Measurements from ENCODE around the gene SLC37A1. TPM values are rescaled to one million over a fixed set of nuclear protein-coding genes. Genes with fewer than 3 reads are reported as not detected.

SLC37A1 gene
- total RNA-seq, 1 experiment from 2014 or later: 15.0 TPM

- no peak for TF ChIP-seq EZH2phosphoT487 (IDR thresholded peaks at IDR 0.05; ENCODE audit: borderline replicate concordance)
- TF ChIP-seq EGR1 (IDR thresholded peaks at IDR 0.05; ENCODE audit: low read depth): no peak
- TF ChIP-seq JUND (IDR thresholded peaks at IDR 0.05): no peak
- TF ChIP-seq CEBPB (IDR thresholded peaks at IDR 0.05; ENCODE audit: low read depth): no peak
- no peaks in the 10 kb centered on the region for H3K36me3 ChIP-seq (ENCODE audit: control insufficient read depth in 1 of 2, insufficient read depth in 2 of 2, low read length in 2 of 2)
- no peaks in the 10 kb centered on the region; a peak in 2 of 4 replicates for H3K9me3 ChIP-seq (ENCODE audit: control insufficient read depth in 1 of 2, insufficient read depth in 1 of 2, low read depth in 1 of 2, low read length in 2 of 2)
- POLR2A ChIA-PET: no interaction called here
- H3K27me3 ChIP-seq (ENCODE audit: insufficient read depth, low read length): no peaks in the 10 kb centered on the region
- RAD21 ChIA-PET (ENCODE audit: low non-redundant PET in 1 of 2, low total read pairs in 2 of 2, uncharacterized antibody in 2 of 2, unreplicated experiment in 2 of 2): no interaction called here
- CTCF ChIA-PET: no interaction called here
- no peak overlapping the region for H2AFZ ChIP-seq (ENCODE audit: low read depth, low read length, poor library complexity, severe bottlenecking)
- no peaks in the 10 kb centered on the region for H4K20me1 ChIP-seq (ENCODE audit: insufficient read depth)
- H3K79me2 ChIP-seq (ENCODE audit: insufficient read depth, low read length): no peaks in the 10 kb centered on the region
- H3K4me2 ChIP-seq (ENCODE audit: low read length): no peak overlapping the region
- no peak overlapping the region for H3K9ac ChIP-seq (ENCODE audit: low read length)
- BruUV-seq (replicated peaks): no TSS peak
- no peaks in the 10 kb centered on the region for H3K9me2 ChIP-seq (ENCODE audit: insufficient read depth)
- no peak overlapping the region for H3K27ac ChIP-seq (ENCODE audit: low read depth, low read length)
- intact Hi-C loops (cut with micrococcal nuclease): no loop called here
- DNase-seq (ENCODE audit: low read depth, low spot score) (no peak), ATAC-seq (no peak)
- no peaks in the 10 kb centered on the region for H3K4me1 ChIP-seq (ENCODE audit: control insufficient read depth in 1 of 2, insufficient read depth in 2 of 2, low read length in 2 of 2)
- H3K4me3 ChIP-seq (replicated peaks in 1 of 2; ENCODE audit: low read depth in 1 of 2, low read length in 2 of 2): no peak overlapping the region
Observed at GRCh38 chr21:42580076-42580792, 66.6 kb downstream of the SLC37A1 start.

- H3K9me2 ChIP-seq (ENCODE audit: insufficient read depth): no peaks in the 10 kb centered on the region
- no peaks in the 10 kb centered on the region for H3K27me3 ChIP-seq (ENCODE audit: insufficient read depth, low read length)
- intact Hi-C loops (cut with micrococcal nuclease): no loop called here
- H3K4me1 ChIP-seq (ENCODE audit: control insufficient read depth in 1 of 2, insufficient read depth in 2 of 2, low read length in 2 of 2): no peaks in the 10 kb centered on the region
- BruUV-seq (replicated peaks): no TSS peak
- ChIA-PET POLR2A (no interaction called here), CTCF (no interaction called here), RAD21 (ENCODE audit: low non-redundant PET in 1 of 2, low total read pairs in 2 of 2, uncharacterized antibody in 2 of 2, unreplicated experiment in 2 of 2) (no interaction called here)
- H3K27ac ChIP-seq (ENCODE audit: low read depth, low read length): no peak overlapping the region
- no peak overlapping the region for H3K9ac ChIP-seq (ENCODE audit: low read length)
- H2AFZ ChIP-seq (ENCODE audit: low read depth, low read length, poor library complexity, severe bottlenecking): no peak overlapping the region
- no peaks in the 10 kb centered on the region for H3K36me3 ChIP-seq (ENCODE audit: control insufficient read depth in 1 of 2, insufficient read depth in 2 of 2, low read length in 2 of 2)
- H3K4me2 ChIP-seq (ENCODE audit: low read length): no peak overlapping the region
- H4K20me1 ChIP-seq (ENCODE audit: insufficient read depth): no peaks in the 10 kb centered on the region
- H3K9me3 ChIP-seq (ENCODE audit: control insufficient read depth in 1 of 2, insufficient read depth in 1 of 2, low read depth in 1 of 2, low read length in 2 of 2): no peaks in the 10 kb centered on the region; a peak in 2 of 4 replicates
- ATAC-seq (no peak), DNase-seq (ENCODE audit: low read depth, low spot score) (no peak)
- no peak overlapping the region for H3K4me3 ChIP-seq (replicated peaks in 1 of 2; ENCODE audit: low read depth in 1 of 2, low read length in 2 of 2)
- H3K79me2 ChIP-seq (ENCODE audit: insufficient read depth, low read length): no peaks in the 10 kb centered on the region
- TF ChIP-seq POLR2A (IDR thresholded peaks at IDR 0.05; ENCODE audit: borderline replicate concordance, extremely low read depth, insufficient read depth, insufficient read length): no peak
- no peak for TF ChIP-seq EZH2 (IDR thresholded peaks at IDR 0.05)
- no peak for TF ChIP-seq ZBTB33 (IDR thresholded peaks at IDR 0.05; ENCODE audit: extremely low read depth, insufficient replicate concordance, low read length)
- no peak for TF ChIP-seq ZNF274 (IDR thresholded peaks at IDR 0.05; ENCODE audit: low read depth, low read length)
- no peak for TF ChIP-seq TCF7L2 (IDR thresholded peaks at IDR 0.05; ENCODE audit: borderline replicate concordance, extremely low read depth, insufficient read depth, insufficient read length)
- TF ChIP-seq RAD21 (IDR thresholded peaks at IDR 0.05; ENCODE audit: low read depth): no peak
- no peak for TF ChIP-seq CTCF (IDR thresholded peaks at IDR 0.05 in 2 of 3, conservative IDR thresholded peaks at IDR 0.05 in 1 of 3; ENCODE audit: borderline replicate concordance in 1 of 3, insufficient read depth in 1 of 3, low read depth in 2 of 3, low read length in 2 of 3)
- TF ChIP-seq ZFX (IDR thresholded peaks at IDR 0.05): no peak
- TF ChIP-seq ATF3 (IDR thresholded peaks at IDR 0.05): no peak
- TF ChIP-seq MAX (IDR thresholded peaks at IDR 0.05): no peak
- TF ChIP-seq YY1 (IDR thresholded peaks at IDR 0.05; ENCODE audit: extremely low read depth, insufficient replicate concordance, low read depth, low read length): no peak
- TF ChIP-seq JUND (IDR thresholded peaks at IDR 0.05): no peak
- TF ChIP-seq SRF (IDR thresholded peaks at IDR 0.05; ENCODE audit: low read depth): no peak
- no peak for TF ChIP-seq EZH2phosphoT487 (IDR thresholded peaks at IDR 0.05; ENCODE audit: borderline replicate concordance)
Observed at GRCh38 chr21:42580793-42581321, 67.2 kb downstream of the SLC37A1 start.

Measured in HCT116 (cell line).